ENCODE measurements around the gene MBOAT1. TPM values are rescaled to one million over a fixed set of nuclear protein-coding genes. Genes with fewer than 3 reads are reported as not detected.

The MBOAT1 gene
- total RNA-seq, 1 donor from 2014 or later = 1.1 TPM

DNA sequence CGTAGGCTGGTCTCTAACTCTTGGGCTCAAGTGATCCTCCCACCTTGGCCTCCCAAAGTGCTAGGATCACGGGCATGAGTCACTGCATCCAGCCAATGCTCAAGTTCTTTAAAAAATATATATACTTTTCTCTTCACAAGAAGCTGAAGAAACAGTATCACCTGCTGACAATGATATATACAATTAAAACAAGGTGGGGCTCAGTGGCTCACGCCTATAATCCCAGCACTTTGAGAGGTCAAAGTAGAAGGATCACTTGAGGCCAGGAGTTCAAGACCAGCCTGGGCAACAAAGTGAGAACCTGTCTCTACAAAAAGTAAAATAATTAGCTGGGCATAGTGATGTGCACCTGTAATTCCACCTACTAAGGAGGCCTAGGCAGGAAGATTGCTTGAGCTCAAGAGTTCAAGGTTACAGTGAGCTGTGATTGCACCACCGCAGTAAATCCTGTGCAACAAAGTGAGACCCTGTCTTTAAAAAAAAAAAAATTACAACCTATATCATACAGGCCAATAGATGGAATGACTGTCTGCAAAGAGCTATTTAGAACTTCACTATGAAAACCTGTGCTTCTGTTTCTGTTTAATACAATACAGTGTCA is 36.4 kb downstream of the MBOAT1 start:
- Mint-ChIP-seq H3K36me3 (ENCODE audit: low read depth) (no peaks in the 10 kb centered on the region), H3K9me3 (ENCODE audit: low read depth) (no peaks in the 10 kb centered on the region), H3K4me3 (ENCODE audit: unreplicated experiment) (no peak overlapping the region), H3K4me1 (ENCODE audit: low read depth) (no peaks in the 10 kb centered on the region), H3K27ac (ENCODE audit: unreplicated experiment) (no peak overlapping the region), H3K27me3 (ENCODE audit: low read depth) (no peaks in the 10 kb centered on the region)
- TF ChIP-seq, protein P1, sequence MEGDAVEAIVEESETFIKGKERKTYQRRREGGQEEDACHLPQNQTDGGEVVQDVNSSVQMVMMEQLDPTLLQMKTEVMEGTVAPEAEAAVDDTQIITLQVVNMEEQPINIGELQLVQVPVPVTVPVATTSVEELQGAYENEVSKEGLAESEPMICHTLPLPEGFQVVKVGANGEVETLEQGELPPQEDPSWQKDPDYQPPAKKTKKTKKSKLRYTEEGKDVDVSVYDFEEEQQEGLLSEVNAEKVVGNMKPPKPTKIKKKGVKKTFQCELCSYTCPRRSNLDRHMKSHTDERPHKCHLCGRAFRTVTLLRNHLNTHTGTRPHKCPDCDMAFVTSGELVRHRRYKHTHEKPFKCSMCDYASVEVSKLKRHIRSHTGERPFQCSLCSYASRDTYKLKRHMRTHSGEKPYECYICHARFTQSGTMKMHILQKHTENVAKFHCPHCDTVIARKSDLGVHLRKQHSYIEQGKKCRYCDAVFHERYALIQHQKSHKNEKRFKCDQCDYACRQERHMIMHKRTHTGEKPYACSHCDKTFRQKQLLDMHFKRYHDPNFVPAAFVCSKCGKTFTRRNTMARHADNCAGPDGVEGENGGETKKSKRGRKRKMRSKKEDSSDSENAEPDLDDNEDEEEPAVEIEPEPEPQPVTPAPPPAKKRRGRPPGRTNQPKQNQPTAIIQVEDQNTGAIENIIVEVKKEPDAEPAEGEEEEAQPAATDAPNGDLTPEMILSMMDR (IDR thresholded peaks at IDR 0.05) = no peak
- DNase-seq (ENCODE audit: low spot score) = no peak

DNA sequence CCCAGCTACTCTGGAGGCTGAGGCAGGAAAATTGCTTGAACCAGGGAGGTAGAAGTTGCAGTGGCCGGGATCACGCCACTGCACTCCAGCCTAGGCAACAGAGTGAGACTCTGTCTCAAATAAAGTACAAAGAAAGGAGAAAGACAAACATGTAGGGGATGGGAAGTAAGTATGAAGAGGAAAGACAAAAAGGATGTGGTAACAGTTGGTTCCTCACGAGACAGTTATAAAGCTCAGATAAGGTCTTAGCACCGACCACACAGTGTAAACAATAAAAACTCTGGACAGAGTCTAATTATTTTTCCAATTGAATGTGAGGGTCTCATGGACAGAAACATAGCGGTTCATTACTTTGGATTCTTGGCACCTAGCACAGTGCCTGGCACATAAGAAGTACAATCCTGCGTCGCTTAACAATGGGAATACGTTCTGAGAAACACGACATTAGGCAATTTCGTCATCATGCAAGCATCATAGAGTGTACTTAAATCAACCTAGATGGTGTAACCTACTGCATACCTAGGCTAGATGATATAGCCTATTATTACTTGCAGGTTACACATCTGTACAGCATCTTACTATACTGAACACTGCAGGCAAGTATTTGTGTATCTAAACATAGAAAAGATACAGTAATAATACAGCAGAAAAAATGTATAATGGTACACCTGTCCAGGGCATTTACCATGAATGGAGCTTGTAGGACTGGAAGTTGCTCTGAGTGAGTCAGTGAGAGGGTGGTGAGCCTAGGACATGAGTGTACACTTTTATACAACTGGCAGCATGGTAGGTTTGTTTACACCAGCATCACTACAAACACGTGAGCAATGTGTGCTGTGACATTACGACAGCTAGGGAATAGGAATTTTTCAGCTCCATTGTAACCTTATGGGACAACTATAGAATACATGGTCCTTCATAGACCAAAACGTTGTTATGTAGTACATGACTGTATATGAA is 38.2 kb downstream of the MBOAT1 start:
- Mint-ChIP-seq H3K27me3 (ENCODE audit: low read depth) (no peaks in the 10 kb centered on the region), H3K27ac (ENCODE audit: unreplicated experiment) (no peak overlapping the region)

GRCh38 chr6:20172842-20173456 is 39.3 kb downstream of the MBOAT1 start:
- Mint-ChIP-seq H3K27ac (ENCODE audit: unreplicated experiment) (no peak overlapping the region), H3K4me3 (ENCODE audit: unreplicated experiment) (no peak overlapping the region)

More for the DNA sequence above, 38.2 kb downstream of the MBOAT1 start:
- no peaks in the 10 kb centered on the region for H3K9me3 Mint-ChIP-seq (ENCODE audit: low read depth)
- DNase-seq (ENCODE audit: low spot score) = no peak
- TF ChIP-seq, protein P1 (IDR thresholded peaks at IDR 0.05) = no peak
- H3K4me1 Mint-ChIP-seq (ENCODE audit: low read depth) = no peaks in the 10 kb centered on the region
- no peak overlapping the region for H3K4me3 Mint-ChIP-seq (ENCODE audit: unreplicated experiment)
- no peaks in the 10 kb centered on the region for H3K36me3 Mint-ChIP-seq (ENCODE audit: low read depth)

GRCh38 chr6:20170455-20171148 is 41.7 kb downstream of the MBOAT1 start:
- H3K27me3 Mint-ChIP-seq (ENCODE audit: low read depth) = no peaks in the 10 kb centered on the region
- TF ChIP-seq, protein P1 (IDR thresholded peaks at IDR 0.05) = no peak
- no peaks in the 10 kb centered on the region for H3K36me3 Mint-ChIP-seq (ENCODE audit: low read depth)
- no peak for DNase-seq (ENCODE audit: low spot score)
- H3K4me1 Mint-ChIP-seq (ENCODE audit: low read depth) = no peaks in the 10 kb centered on the region
- H3K9me3 Mint-ChIP-seq (ENCODE audit: low read depth) = no peaks in the 10 kb centered on the region
- H3K4me3 Mint-ChIP-seq (ENCODE audit: unreplicated experiment) = no peak overlapping the region
- no peak overlapping the region for H3K27ac Mint-ChIP-seq (ENCODE audit: unreplicated experiment)

More at GRCh38 chr6:20172842-20173456, 39.3 kb downstream of the MBOAT1 start:
- Mint-ChIP-seq H3K4me1 (ENCODE audit: low read depth) (no peaks in the 10 kb centered on the region), H3K9me3 (ENCODE audit: low read depth) (no peaks in the 10 kb centered on the region), H3K36me3 (ENCODE audit: low read depth) (no peaks in the 10 kb centered on the region), H3K27me3 (ENCODE audit: low read depth) (no peaks in the 10 kb centered on the region)
- TF ChIP-seq, protein P1 (IDR thresholded peaks at IDR 0.05) = no peak
- DNase-seq (ENCODE audit: low spot score) = no peak

DNA sequence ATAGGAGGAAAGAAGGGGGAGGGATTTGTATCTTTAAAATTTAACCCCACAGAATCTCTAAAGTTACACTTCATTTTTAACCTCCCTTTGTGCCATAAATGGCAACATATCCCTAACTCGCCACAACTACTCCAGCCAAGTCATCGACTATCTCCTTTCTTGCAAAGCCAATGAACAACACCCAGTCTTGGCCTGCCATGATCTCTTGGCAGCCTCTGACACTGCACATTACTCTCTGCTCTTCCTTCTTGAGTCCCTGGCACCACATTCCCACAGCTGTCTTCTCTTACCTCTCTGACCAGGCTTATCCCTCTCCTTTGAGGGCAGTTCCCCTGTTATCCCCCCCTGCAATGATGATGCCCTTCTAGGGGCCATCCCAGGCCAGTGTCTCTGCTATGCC is 42.5 kb downstream of the MBOAT1 start:
- no peak for DNase-seq (ENCODE audit: low spot score)
- Mint-ChIP-seq H3K27me3 (ENCODE audit: low read depth) (no peaks in the 10 kb centered on the region), H3K9me3 (ENCODE audit: low read depth) (no peaks in the 10 kb centered on the region), H3K36me3 (ENCODE audit: low read depth) (no peaks in the 10 kb centered on the region), H3K27ac (ENCODE audit: unreplicated experiment) (no peak overlapping the region), H3K4me3 (ENCODE audit: unreplicated experiment) (no peak overlapping the region), H3K4me1 (ENCODE audit: low read depth) (no peaks in the 10 kb centered on the region)
- TF ChIP-seq, protein P1 (IDR thresholded peaks at IDR 0.05) = no peak
